HG02678 (cell line): Measurements from ENCODE around the gene TAAR1.
A peak's percentile ranks its signal among the peaks of the same experiment; 100 is the strongest.
"Not testable (repeated sequence)": the region's sequence is repeated elsewhere in the genome, so short reads cannot be mapped to it uniquely, and the experiment has no call there.

ENCODE experiments used
- ATAC-seq: cut with Tn5 transposase; IDR thresholded peaks from one replicate; pipeline ENCODE4 v1.9.1; 2021; ENCODE audit warnings: mild to moderate bottlenecking, moderate library complexity; ENCODE audit not compliant: unreplicated experiment

The TAAR1 gene, protein sequence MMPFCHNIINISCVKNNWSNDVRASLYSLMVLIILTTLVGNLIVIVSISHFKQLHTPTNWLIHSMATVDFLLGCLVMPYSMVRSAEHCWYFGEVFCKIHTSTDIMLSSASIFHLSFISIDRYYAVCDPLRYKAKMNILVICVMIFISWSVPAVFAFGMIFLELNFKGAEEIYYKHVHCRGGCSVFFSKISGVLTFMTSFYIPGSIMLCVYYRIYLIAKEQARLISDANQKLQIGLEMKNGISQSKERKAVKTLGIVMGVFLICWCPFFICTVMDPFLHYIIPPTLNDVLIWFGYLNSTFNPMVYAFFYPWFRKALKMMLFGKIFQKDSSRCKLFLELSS

DNA sequence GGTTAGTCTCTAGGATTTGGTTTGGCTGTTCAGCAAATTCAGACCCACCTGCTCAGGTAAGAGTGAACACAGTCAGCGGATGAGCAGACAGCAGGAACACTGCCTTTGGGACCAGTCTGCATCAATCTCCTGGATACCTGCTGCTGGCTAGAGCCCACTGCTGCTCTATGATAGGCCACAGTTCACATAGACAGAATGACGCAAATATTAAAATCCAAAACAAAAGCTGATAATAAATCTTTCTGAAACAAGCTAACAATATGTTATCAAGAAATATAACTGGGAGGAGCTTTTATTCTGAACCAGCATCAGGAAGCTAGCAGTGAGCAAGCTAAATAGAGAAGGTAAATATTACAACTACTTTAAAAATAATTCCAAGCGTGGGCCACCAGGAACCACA lies at the start of gene TAAR1:
Gene TAAR1, minus strand, starts transcription at position 101 of the 400 bp plus-strand sequence. CDS start 13,179 bp downstream, outside the sequence.
- ATAC-seq: no peak

DNA sequence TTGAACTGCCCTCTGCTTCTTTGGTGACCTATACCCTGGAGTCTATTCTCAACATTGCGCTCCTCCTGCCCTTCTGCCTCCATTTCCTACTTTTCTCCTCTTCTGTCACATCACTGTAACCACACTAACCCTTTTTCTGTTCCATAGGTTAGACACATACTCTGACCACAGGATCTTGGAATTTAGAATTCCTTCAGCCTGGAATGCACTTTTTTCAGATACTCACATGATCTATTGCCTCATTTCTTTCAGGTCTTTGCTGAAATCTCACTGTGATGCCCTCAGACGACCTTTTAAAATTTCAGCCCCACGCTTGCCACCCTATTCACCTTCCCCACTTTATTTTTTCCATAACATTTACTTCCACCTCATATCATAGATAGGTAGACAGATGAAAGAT lies 49.8 kb upstream of the TAAR1 start:
- no peak for ATAC-seq

DNA sequence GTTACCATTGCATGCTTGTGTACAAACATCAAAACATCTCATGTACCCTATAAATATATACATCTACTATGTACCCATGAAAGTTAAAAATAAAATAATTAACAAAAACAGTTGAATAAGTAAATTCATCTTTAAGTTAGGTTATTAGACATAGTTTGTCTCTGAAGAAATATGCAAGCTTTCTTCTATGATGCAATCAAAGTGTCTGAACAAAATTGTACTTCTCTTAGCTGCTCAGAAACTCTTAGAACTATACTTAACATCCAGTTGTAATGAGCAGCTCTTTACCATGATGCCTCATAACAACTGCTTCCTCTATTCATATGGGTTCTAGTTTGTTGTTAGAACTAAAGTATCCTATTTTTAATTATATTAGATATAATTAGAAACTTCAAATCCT lies 49.0 kb upstream of the TAAR1 start:
- ATAC-seq: no peak

DNA sequence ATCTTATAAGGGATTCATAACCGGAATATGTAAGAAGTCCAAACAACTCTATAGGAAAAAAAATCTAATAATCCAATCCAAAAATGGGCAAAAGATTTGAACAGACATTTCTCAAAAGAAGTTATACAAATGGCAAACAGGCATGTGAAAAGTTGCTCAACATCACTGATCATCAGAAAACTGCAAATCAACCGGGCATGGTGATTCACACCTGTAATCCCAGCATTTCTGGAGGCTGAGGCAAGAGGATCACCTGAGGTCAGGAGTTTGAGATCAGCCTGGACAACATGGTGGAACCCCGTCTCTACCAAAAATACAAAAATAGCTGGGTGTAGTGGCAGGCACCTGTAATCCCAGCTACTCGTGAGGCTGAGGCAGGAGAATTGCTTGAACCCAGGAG lies 47.8 kb upstream of the TAAR1 start:
- ATAC-seq: not testable (repeated sequence)

DNA sequence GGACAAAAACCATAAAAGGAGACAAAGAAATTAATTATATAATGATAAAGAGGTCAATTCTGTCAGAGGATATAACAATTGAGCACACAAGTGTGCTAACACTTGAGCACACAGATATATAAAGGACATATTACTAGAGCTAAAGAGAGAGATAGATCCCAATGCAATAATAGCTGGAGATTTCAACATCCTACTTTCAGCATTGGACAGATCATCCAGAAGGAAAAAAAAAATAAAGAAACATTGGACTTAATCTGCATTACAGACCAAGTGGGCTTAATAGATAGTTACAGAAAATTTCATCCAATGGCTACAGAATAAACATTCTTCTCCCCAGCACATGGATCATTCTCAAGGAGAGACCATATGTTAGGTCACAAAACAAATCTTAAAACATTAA lies 45.0 kb upstream of the TAAR1 start:
- ATAC-seq: no peak

DNA sequence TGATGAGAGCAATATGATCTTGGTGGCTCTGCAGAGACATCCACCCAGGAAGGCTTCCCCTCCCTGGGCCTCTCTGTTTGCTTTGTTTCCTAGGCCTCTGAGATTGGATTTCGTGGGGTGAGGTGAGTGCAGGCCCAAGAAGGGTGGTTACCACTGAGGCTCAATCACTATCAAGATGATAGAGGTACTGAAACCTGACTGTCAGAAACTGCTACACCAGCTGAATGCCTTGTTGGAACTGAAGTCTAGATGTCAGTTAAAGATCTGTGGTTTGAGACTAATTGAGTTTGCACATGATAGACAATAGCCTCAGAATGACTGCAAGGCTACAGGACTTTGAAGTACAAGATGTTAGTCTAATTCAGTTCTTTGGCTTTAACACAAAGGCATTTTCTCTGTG lies 39.6 kb upstream of the TAAR1 start:
- ATAC-seq: no peak

DNA sequence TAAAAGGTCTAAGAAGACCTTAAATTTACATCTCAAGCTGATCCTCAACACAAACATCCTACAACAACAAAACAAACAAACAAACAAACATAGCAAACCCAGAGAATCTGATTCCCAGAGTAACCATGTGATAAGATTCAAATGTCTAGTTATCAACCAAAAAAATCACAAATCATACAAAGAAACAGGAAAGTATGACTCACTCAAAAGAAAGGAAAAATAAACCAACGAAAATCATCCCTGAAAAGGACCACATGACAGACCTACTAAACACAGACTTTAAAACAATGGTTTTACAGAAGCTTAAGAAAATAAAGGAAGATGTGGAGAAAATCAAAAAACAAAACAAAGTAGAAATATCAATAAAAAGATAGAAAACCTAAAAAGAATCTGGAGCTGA lies 36.8 kb upstream of the TAAR1 start:
- no peak for ATAC-seq

DNA sequence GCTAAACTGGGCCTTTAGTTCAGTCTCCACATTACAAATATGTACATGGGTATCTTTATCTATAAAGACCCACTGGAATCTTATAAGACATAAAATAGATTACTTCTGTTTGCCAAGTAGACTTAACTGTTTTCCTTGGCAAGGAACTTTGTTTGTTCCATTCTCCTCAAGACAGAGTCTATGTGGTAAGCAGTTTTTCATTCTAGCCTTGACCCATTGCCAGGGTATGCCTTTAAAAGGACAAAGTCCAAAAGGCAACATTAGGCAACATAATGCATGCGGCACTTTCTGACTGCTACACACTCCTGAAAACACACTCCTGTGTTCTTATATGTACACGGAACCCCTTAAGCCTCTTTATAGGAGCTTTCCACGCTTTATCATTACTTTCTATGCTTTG lies 34.5 kb upstream of the TAAR1 start:
- ATAC-seq: no peak

DNA sequence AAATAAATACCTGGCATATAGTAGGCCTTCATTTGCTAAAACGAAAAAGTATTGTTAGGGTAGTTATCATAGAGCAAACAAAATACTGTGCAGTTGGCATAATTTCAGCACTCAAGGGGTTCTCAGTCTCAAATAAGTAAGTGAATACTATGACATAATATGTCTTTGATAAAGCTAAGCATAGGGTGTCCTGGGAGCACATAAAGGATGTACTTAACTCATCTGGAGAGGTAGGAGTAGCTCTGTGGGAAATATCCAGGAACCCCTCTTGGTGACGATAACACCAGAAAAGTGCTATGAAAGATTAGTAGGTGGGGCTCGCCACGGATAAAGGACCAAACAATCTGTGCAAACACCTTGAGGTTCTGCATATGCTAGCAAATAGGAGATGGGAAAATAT lies 31.7 kb upstream of the TAAR1 start:
- no peak for ATAC-seq

DNA sequence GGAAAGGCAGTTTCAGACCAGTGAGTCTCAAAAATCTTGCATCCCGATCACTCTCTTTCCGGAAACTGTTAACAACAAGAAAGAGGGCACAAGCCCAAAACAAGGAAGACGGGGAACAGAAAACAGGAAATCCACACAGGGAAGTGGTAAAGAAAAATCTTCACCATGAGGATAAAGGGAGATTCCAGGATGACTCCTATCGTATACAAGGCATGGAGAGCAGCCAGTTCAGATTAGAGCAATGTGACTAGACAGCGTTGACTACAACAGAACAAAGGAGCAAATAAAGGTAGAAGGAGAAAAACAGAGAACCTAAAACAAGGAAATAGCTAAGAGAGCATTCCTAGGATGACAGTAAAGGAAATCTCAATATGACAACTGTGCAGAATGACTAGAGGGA lies 28.3 kb upstream of the TAAR1 start:
- no peak for ATAC-seq

DNA sequence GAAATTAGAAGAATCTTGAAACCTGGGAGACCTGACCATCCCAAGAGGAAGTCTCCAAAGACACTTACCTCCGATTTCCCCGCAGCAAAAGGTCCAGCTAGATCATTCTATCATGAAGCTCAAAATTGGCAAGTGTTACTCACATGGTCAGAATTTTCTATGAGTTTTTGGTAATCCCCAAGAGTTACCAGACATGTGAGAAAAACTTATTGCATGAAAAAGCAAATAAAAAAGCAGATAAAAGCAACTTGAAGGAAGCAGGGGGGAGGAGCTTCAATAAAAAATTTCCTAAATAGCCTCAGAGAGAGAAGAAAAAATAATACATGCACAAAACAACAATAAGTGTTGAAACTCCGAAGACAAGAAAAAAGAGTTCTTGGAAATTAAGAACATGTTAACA lies 27.5 kb upstream of the TAAR1 start:
- ATAC-seq: no peak

DNA sequence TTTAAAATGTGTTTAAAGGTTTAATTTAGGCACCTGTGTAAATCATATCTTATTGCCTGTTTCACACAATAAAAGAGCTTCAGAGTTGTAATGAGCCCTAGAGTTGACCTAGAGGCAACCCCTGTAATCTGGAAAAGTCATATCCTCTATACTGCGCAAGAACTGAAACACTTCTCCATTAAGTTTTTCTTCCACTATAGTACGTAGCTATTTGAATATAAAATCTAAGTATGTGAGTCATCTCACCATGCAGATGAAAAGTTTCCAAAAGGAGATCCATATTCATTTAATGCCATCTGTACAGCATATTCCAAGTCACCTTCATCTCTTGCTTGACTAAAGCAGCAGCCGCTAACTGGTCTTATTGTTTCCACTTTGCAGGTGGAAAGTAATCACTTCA lies 26.0 kb upstream of the TAAR1 start:
- no peak for ATAC-seq

DNA sequence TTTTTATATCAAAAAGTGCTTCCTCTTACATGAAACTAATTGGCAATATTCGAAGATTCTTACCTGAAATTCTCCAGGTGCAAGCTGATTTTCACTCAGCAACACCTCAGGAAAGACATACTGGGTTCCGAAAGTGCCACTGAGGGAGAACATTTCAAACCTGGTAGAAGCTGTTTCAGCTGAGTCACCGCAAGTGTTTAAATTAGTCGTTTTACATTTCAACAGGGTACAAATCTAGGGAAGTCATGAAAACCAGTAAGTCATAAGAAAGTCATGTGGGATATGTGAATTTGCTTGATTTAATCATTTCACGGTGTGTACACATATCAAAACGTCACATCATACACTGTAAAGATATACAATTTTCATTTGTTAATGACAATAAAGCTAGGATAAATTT lies 25.3 kb upstream of the TAAR1 start:
- ATAC-seq: no peak

DNA sequence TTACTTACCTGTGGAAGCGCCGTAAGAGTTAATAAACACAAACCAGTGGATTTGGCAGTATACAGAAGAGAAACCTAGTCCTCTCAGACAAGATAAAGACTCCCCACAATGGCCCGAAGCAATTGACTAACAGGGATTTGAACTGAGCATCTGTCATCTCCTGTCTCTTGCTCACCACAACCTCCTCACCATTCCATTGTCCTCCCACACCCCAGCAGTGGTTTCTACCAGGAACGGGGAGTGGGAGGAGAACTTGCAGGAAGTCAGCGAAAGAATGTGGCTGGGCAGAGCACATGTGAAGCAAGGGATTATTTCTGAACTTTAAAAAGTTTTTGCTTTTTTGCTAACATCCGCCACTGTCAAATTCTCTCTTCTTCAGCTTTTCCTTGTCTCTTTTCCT lies 24.6 kb upstream of the TAAR1 start:
- ATAC-seq: no peak

DNA sequence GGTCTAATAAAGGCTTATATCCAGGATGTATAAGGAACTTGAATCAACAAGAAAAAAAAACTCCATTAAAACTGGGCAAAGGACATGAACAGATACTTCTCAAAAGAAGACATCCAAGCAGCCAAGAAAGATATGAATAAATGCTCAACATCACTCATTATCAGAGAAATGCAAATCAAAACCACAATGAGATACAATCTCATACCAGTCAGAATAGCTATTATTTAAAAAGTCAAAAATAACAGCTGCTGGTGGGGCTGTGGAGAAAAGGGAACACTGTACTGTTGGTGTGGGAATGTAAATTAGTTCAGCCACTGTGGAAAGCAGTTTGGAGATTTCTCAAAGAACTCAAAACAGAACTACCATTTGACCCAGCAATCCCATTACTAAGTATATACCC lies 20.1 kb upstream of the TAAR1 start:
- ATAC-seq: peak; percentile 69

DNA sequence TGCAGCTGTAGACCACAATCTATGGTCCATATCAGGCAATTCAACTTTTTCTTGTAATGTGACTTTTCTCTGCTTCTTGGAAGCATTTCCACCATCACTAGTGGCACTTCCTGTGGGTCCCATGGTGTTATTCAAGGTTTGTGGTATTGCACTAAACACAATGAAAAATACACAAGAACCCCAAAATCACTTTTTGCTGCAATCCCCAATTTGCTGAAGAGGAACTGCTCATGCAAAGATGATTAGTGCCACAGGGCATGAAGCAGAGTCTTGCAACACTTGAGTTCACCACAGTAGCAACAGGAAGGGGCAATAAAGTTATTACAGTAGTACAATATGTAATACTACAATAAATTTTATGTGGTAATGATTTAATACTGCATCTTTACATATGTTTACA lies 16.8 kb upstream of the TAAR1 start:
- no peak for ATAC-seq

DNA sequence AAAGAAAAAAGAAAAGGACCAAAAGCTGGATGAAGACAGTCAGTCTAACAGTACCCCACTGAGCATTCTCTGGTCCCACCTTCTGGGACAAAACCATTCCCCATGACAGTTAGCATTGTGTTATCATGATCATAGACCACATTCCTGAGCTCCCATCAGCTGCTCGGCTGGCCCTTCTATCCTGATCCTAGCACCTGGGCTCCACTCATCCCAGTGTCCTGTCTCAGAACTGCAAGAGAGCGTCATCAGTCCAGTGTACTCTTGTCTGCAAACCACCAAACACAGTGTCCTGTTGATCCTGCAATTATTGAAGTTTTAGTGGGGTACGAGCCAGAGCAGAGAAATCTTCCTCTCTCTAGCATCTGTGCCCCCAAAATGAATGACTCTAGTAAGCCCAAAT lies 16.0 kb upstream of the TAAR1 start:
- ATAC-seq: no peak

DNA sequence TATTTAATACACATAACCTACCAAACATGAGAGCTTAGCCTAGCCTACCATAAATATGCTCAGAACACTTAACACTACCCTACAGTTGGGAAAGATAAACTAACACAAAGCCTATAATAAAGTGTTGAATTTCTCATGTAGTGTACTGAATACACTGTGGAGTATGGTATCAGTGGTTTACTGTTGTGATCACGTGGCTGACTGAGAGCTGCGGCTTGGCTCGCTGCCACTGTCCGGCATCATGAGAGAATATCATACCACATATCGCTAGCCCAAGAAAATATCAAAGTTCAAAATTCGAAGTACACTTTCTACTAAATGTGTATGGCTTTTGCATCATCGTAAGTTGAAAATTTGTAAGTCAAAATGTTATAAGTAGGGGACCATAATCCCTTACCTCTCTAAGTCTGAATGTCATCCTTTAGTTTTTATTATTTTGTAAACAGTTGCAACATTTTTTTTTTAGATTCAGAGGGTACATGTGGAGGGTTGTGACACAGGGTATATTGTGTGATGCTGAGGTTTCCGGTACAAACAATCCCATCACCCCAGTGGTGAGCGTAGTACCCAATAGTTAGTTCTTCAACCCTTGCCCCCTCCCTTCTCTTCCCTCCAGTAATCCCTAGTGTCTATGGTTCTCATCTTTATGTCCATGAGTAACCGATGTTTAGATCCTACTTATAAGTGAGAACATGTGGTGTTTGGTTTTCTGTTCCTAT lies 14.6 kb upstream of the TAAR1 start:
- ATAC-seq: no peak

DNA sequence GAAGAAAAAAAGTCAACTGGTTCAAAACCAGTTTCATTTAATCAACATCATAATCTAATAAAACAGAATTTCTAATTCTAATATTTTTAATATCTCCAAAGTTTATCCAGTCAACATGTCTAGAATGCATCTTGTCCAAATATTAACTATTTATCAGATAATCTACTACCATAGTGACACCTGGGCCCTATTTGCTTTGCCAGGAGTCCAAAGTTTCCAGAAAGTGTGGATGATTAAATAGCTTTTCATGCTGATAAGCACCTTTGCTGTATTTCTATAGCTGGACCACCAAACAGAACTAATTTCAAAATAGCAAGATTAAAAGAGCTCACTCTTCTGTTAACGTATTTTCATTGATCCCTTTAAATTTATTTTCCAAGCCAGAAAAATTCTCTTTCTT lies 12.3 kb upstream of the TAAR1 start:
- no peak for ATAC-seq

DNA sequence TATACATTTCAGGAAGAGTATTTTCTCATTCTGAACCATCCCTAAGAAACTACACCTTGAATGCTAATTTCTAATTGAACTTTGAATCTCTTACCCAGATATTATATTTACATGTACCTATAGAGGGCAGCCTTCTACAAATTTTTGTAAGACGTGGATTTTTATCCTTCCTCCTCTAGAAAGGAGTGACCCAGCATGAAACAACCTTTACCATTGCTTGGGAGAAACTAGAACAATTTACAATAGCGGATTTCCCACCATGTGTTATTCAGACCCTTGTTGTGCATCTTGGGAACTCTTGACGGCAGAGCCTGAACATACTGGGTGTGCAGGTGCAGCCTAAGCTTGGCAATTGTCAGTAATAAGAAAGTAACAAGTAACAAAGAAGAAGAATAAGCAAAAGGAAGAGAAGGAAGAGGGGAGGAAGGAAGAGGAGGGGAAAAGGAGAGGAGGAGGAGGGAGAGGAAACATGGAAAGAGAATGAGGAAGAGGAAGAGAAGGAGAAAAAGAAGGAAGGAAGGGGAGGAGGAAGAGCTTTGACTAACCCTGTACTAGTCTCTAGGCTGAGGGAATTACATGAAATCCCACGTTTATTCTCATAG lies 10.8 kb upstream of the TAAR1 start:
- ATAC-seq: peak; percentile 69

DNA sequence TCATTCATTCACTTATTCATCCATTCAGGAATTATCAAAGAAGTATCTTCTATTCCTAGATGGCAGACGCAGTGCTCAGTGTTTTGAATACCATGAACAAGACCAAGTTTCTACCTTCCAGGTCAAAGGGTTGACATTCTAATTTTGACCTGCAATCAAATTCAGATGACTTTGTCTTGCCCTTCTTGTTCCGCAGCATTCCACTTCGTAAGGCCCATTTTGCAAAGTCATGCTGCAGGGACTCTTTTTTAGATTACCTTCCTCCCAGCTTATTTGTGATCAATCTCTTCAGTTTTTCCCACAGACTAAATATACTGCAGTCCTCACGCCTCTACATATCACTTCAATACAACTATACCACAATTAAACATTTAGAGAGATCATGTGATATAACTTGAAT lies 7.1 kb upstream of the TAAR1 start:
- ATAC-seq: no peak

DNA sequence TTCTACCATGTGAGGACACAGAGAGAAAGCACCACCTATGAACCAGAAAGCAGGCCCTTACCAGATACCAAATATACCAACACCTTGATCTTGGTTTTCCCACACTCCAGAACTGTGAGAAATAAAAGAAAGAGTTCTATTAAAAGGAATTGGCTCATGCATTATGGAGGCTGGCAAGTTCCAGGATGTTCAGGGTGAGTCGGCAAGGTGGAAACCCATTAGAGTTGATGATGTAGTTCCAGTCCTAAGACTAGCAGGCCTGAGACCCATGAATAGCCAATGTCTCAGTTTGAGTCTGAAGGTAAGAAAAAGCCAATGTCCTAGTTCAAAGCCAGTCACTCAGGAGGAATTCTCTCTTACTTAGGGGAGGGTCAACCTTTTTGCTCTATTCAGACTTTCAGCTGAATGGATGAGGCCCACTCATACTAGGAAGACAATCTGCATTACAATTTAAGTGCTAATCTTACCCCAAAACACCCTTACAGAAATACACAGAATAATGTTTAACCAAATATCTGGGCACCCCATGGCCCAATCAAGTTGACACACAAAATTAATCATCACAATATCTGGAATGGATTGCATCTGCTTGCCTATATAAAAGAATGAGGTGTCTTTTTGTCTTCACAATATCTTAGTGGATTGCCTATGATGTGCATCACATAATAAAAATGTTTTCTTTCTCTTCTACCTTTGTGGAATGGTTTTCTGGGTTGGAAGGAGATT lies 5.5 kb upstream of the TAAR1 start:
- no peak for ATAC-seq
